HTR-8/SVneo (cell line): ENCODE results near the gene MTCL1.
"Not testable (repeated sequence)": the region's sequence is repeated elsewhere in the genome, so short reads cannot be mapped to it uniquely, and the experiment has no call there.

Source experiments
- DNase-seq: peaks from one replicate; pipeline ENCODE4 v3.0.0; 2011; ENCODE audit warnings: low spot score, mixed read lengths; ENCODE audit not compliant: insufficient read length
- FAIRE-seq: peaks from 2 replicates; lab custom pipeline; 2011; peaks lifted over from hg19 to GRCh38; lab: Jason Lieb, UNC

MTCL1 gene

GRCh38 chr18:8735274-8735673 is 29.9 kb downstream of the MTCL1 start:
- FAIRE-seq (no peak), DNase-seq (no peak)

GRCh38 chr18:8741117-8741516 is 35.8 kb downstream of the MTCL1 start:
- DNase-seq, result no peak
- FAIRE-seq, result no peak

GRCh38 chr18:8741532-8741931 is 36.2 kb downstream of the MTCL1 start:
- no peak for DNase-seq
- FAIRE-seq, result no peak

- FAIRE-seq, result no peak
- no peak for DNase-seq
Observed at GRCh38 chr18:8742387-8743361, 37.3 kb downstream of the MTCL1 start.

- FAIRE-seq (no peak), DNase-seq (no peak)
Observed at GRCh38 chr18:8744038-8744437, 38.7 kb downstream of the MTCL1 start.

- FAIRE-seq, result no peak
- no peak for DNase-seq
Observed at GRCh38 chr18:8744656-8745055, 39.3 kb downstream of the MTCL1 start.

- FAIRE-seq (no peak), DNase-seq (no peak)
Observed at GRCh38 chr18:8745355-8746014, 40.1 kb downstream of the MTCL1 start.

- no peak for FAIRE-seq
- no peak for DNase-seq
Observed at GRCh38 chr18:8747440-8747937, 42.1 kb downstream of the MTCL1 start.

- no peak for FAIRE-seq
- no peak for DNase-seq
Observed at GRCh38 chr18:8749492-8749891, 44.1 kb downstream of the MTCL1 start.

GRCh38 chr18:8750954-8751415 is 45.6 kb downstream of the MTCL1 start:
- FAIRE-seq (no peak), DNase-seq (no peak)

- no peak for DNase-seq
- no peak for FAIRE-seq
Observed at GRCh38 chr18:8751692-8752091, 46.3 kb downstream of the MTCL1 start.

GRCh38 chr18:8752329-8752728 is 47.0 kb downstream of the MTCL1 start:
- FAIRE-seq (no peak), DNase-seq (no peak)

- DNase-seq (no peak), FAIRE-seq (no peak)
Observed at GRCh38 chr18:8754995-8755960, 49.9 kb downstream of the MTCL1 start.

- FAIRE-seq (no peak), DNase-seq (no peak)
Observed at GRCh38 chr18:8756571-8756970, 51.2 kb downstream of the MTCL1 start.

GRCh38 chr18:8757396-8757997 is 52.1 kb downstream of the MTCL1 start:
- FAIRE-seq, result no peak
- no peak for DNase-seq

- FAIRE-seq (no peak), DNase-seq (no peak)
Observed at GRCh38 chr18:8758466-8758865, 53.1 kb downstream of the MTCL1 start.

- FAIRE-seq, result no peak
- no peak for DNase-seq
Observed at GRCh38 chr18:8760984-8761383, 55.6 kb downstream of the MTCL1 start.

- DNase-seq, FAIRE-seq: not testable (repeated sequence)
Observed at GRCh38 chr18:8761535-8761934, 56.2 kb downstream of the MTCL1 start.

GRCh38 chr18:8762968-8763367 is 57.6 kb downstream of the MTCL1 start:
- FAIRE-seq (no peak), DNase-seq (no peak)

GRCh38 chr18:8763611-8764010 is 58.3 kb downstream of the MTCL1 start:
- no peak for DNase-seq
- no peak for FAIRE-seq
